GM18870 (cell line): ENCODE measurements around the gene SIGLEC11.
"Not testable (repeated sequence)": the region's sequence is repeated elsewhere in the genome, so short reads cannot be mapped to it uniquely, and the experiment has no call there.

ENCODE experiments used
- ATAC-seq: cut with Tn5 transposase; IDR thresholded peaks from one replicate; pipeline ENCODE4 v1.9.1; 2021; ENCODE audit warnings: moderate library complexity; ENCODE audit not compliant: unreplicated experiment

Gene SIGLEC11, protein sequence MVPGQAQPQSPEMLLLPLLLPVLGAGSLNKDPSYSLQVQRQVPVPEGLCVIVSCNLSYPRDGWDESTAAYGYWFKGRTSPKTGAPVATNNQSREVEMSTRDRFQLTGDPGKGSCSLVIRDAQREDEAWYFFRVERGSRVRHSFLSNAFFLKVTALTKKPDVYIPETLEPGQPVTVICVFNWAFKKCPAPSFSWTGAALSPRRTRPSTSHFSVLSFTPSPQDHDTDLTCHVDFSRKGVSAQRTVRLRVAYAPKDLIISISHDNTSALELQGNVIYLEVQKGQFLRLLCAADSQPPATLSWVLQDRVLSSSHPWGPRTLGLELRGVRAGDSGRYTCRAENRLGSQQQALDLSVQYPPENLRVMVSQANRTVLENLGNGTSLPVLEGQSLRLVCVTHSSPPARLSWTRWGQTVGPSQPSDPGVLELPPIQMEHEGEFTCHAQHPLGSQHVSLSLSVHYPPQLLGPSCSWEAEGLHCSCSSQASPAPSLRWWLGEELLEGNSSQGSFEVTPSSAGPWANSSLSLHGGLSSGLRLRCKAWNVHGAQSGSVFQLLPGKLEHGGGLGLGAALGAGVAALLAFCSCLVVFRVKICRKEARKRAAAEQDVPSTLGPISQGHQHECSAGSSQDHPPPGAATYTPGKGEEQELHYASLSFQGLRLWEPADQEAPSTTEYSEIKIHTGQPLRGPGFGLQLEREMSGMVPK

GRCh38 chr19:49960980-49961379 is at the start of gene SIGLEC11:
Gene SIGLEC11 (minus strand): TSS chr19:49961172. CDS start chr19:49961081, 91 bp downstream.
- not testable (repeated sequence) for ATAC-seq

DNA sequence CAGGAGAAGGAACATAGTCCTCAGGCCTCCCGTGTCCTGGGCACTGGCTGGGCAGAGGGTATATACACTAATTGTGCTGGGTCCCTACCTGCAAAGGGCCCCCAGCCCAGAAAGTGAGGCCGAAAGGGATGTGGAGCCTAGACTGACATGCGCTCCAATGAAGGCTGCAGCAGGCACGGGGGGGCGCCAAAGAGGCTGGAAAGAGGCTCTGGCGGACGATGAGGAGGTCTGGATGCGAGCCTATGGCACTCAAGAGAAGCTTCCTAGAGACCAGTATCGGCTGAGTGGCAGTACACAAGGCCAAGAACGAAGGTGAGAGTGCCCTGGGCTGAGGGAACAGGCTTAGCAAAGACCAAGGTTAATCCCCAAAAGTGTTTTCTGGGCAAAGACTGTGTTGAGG is 47.6 kb upstream of the SIGLEC11 start:
- no peak for ATAC-seq

DNA sequence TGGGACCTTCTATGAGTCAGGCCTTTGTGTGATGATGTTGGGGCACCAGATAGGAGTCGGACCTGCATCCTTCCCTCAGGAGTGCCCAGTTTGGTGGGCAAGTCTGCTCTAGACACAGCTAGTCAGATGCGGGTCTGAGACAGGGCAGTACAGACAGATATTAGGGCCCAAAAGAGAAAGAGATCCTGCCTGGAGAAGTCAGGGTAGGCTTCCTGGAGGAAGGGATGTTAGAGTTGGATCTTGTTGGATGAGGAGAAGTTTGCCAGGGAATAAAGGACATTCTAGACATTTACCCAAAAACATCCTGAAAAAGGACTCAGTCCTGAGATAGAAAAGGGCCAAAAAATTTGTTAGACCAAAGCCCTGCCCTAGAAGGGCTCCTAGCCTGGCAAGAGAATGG is 47.0 kb upstream of the SIGLEC11 start:
- no peak for ATAC-seq

- ATAC-seq: no peak
These were observed 46.2 kb upstream of the SIGLEC11 start for GRCh38 chr19:50007170-50007569.

DNA sequence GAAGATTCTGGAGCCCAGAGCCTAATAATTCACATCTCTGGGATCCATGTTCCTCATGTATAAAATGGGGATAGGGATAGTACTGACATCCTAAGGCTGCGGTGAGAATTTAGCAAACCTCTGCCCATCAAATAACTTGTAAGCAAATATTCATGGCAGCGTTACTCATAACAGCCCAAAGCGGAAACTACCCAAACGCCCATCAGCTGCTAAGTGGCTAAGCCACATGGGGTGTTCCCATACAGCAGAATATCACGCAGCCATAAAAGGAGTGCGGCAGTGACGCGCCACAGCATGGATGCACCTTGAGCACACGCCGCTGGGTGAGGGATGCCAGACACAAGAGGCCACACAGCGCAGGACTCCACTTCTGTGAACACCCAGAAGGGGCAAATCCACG is 44.5 kb upstream of the SIGLEC11 start:
- ATAC-seq: no peak

DNA sequence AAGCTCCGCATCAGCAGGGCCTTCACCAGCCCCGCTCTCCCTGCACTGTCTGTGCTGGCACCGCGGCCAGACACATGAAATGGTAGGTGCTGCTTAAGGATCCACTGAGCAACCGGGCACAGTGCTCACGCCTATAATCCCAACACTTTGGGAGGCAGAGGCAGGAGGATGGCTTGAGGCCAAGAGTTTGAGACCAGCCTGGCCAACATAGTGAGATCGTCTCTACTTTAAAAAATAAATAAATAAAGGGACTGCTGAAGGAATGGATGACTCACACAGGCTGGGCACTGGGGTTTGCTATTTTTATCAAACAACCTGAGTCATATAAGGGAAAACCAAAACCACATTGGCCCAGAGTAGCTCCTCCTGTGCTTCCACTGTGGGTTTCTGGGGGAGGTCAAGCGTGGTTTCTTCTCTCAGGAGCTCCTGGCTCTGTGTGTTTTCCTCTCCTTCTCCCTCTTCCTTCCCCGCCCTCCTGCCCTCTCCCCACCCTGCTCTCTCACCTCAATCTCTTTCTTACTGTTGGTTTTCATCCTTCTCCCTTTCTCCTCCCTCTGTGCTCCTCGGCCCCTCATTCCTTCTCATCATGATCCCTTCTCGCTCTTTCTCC is 42.9 kb upstream of the SIGLEC11 start:
- ATAC-seq: no peak

DNA sequence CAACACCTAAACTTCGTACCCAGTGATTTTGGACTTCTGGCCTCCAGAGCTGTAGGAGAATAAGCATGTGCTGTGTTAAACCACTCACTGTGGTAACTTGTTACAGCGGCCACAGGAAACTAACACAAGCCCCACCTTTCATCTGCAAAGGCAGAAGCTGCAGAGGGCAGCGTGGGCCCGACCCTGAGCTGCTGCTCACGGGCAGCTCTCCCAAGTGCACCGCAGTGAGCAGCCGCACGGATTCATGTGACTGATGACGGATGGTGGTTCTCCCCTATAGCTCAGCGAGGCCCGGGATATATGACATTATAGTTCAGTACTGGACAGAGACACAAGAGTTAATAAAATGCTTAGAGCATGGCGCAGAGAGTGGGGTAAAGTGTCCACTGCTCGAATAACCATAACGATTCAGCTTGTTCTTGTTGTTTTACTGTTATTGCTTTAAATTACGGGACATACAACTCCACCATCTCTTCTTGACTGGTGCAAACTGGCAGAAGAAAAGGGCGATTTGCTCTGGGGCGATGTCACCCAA is 42.3 kb upstream of the SIGLEC11 start:
- no peak for ATAC-seq

GRCh38 chr19:50002386-50002960 is 41.5 kb upstream of the SIGLEC11 start:
- ATAC-seq: no peak

DNA sequence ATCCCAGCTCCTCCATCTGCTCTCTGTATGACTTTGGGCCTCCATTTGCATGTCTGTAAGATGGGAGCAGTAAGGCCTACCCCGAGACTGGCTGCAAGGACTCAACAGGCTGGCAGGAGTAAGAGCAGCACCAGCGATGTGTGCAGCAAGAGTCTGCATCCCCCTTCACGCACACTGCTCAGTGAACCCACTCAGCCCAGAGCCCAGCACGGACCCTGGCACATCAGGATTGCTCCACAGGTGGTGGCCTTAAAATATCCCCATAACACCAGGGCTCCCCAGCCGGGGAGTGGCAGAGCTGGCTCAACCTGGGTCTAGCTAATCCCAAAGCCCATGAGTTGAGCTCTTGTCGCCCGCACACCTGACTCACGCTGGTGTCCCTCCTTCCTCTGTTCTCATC is 40.8 kb upstream of the SIGLEC11 start:
- ATAC-seq: no peak

DNA sequence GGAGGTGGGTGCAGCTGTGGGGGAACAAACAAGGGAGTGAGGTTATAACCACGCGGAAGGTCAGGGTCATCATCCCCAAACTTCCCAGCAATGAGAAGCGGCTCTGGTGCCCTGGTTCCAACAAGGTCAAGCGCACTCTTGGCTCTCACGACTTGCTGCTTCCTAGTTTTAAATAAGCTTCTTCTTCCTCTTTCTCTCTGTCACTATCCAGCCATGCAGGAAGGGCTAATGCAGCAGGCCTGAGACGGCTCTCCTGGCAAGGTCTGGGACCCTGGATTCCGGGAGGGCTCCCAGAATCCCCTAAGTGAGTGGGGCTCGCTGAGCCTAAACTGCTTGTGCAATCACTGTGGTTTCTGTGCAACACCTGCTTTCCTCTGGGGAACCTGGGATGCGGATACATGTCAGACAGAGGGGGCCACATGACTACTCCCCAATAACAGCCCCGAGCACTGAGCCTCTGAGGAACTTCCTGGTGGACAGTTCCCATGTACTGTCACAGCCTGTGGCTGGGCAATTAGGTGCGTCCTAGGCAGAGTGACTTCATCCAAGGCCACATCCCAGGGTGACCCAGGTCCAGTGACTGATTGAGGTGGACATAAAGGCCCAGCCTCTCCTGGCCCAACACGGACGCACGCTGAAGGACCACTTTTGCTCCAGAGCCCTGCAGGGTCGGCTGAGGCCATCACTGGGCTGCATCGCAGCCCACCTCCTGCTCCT is 40.0 kb upstream of the SIGLEC11 start:
- ATAC-seq: no peak

DNA sequence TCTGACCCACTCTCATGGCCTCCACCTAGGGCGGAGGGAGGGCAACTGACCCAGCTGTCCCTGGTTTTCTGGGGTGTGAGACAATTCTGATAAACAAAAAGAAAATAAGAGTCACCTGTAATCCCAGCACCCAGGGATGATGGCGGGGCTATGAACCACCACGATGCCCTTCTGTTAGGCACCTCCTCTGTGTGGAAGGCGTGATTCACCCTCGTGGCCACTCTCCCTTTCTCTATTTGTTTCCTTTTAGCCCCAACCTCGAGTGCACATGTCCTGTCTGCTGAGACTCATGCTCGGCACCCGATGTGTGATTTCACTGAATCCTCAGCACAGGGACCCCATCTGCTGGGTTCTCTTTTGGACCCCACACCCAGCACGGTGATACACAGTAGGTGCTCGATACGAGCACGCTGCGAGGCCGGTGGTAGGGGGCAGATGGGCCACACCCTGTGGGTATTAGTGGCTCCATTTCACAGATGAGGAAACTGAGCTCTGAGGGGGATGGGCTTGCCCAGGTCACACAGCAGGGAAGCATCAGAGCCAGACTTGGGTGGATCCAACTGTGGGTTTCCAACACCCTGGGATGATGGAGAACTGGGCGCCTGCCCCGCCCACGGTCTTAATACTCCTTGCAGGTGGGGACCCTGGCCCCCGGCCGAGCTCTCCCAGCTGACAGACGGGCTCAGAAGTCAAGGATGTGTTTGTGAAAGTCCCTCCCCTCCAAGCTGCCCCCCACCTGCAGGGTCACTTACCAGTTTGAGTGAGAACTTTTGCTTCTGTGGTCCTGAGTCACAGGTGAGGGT is 39.3 kb upstream of the SIGLEC11 start:
- ATAC-seq: no peak

GRCh38 chr19:49999371-50000010 is 38.5 kb upstream of the SIGLEC11 start:
- ATAC-seq: no peak

DNA sequence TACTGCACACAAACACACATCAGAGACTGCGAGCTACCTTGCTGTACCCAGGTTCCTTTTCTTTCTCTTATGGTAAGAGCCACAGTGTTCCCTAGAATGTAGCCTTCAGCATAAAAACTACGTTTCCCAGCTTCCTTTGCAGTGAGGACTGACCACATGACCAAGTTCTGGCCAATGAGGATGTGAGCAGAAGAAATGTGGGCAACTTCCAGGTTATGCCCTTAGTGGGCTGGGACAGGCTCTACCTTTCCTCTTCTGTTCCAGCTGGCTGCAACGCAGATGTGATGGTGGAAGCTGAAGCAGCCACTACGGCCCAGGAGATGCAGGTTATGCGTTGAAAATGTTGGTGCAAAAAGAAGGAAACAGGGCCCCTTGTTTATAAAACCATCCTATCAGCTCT is 36.7 kb upstream of the SIGLEC11 start:
- no peak for ATAC-seq

DNA sequence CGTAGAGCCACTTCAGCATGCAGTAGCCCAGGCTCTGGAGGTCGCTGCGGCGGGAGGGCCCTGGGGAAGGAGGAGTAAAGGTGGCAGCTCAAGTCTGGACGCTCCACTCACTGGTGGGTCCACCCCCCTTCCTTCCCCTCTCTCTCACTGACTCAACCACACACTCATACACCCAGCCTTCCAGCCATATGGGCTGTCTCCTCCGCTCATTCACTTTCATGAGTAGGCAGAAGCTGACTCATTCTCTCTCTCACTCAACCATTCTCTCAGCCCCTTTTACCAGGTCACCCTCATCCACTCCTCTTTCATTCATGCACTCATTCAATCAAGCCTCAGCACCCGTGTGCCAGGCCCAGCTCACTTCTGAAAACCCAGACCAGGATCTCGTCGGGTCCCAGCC is 27.5 kb upstream of the SIGLEC11 start:
- ATAC-seq: no peak

- ATAC-seq: no peak
These were observed 27.0 kb upstream of the SIGLEC11 start for GRCh38 chr19:49988007-49988406.

- no peak for ATAC-seq
These were observed 26.3 kb upstream of the SIGLEC11 start for GRCh38 chr19:49987159-49987698.

DNA sequence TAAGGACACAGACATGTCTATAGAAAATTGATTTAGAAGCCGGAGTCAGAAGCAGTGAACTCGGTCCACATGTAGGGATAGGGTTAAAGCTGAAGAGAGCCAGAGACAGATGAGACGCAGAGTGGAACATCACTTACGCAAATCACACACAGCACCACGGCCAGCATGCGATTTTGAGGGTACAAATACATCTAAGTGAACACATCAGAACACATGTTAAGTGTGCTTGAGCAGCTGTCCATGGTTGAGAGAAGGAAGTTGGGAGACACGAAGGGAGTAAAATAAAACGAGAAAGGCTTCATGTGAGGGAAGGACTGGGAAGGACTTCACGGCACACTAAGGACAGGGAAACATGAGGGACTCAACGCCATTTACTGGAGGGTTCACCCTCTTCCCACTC is 25.4 kb upstream of the SIGLEC11 start:
- ATAC-seq: no peak

DNA sequence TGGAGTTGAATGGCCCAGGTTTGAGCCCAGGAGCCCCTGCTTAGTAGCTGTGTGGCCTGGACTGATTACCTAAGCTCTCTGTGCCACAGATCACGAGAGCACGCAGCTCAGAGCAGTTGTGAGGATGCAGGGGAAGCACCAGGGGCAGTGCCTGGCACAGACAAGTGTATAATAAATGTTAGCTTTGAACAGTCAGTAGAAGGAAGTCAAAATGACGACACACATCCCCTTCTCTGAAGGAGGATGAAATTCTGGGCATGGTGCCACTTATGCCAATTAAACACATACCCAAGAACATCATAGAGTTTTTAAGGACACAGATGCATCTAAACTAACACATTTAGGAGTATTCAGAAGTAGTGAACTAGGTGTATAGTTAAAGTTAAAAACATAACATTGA is 24.9 kb upstream of the SIGLEC11 start:
- ATAC-seq: no peak

DNA sequence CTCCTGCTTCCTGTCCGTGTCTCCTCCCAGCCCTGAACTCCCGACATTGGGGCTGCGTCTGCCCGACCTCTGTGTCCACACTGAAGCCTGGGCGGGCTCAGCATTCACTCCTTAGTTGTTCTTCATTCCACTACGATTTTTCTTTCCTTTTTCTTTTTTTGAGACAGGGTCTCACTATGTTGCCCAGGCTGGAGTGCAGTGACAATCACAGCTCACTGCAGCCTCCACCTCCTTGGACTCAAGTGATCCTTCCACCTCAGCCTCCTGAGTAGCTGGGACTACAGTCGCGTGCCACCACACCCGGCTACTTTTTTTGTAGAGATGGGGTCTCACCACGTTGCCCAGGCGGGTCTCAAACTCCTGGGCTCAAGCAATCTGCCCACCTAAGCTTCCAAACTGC is 23.5 kb upstream of the SIGLEC11 start:
- no peak for ATAC-seq
